Fibroblast of skin of scalp (primary cell): Measurements from ENCODE around the gene SLC31A2.

Source experiments
- DNase-seq: peaks from one replicate; pipeline ENCODE4 v3.0.0-alpha.2; 2013

SLC31A2 gene

DNA sequence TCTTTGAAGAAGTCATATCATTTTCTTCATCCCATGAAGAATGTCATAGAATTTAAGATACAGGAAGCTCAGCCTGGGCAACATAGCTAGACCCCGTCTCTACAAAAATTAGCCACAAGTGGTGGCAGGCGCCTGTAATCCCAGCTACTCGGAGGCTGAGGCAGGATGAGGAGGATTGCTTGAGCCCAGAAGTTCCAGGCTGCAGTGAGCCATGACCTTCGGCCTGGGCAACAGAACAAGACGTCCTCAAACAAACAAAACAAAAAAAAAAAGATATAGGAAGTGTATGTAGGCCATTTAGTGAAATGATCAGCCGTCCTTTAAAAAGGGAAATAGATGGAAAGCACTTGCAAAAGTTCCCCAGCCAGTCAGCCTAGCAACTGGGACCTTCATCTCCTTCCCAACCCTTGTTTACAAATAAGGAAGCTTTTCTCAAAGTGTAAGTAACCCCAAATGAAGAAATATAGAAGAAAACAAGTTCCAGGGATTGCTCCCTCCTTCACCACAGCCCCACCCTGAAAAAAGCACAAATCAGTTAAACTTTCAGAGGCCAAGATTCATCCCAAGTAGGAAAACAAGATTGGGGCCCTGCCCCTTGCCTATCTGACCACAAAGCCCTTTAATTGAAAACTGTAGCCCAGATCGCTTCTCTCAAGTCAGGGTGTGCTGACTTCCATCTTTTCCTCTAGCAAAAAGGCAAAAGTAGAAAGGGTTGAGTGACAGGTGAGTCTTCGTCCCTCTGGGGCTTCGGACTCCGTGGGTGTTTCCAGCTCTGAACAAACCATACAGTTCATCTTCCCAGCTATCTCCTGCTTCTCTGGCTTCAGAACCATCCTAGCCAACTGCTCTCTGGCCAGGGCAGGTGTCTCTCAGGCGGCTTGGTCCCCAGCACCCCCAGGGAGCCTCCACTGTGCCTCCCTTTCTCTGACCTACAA, 1.2 kb downstream of the SLC31A2 start:
- no peak for DNase-seq

DNA sequence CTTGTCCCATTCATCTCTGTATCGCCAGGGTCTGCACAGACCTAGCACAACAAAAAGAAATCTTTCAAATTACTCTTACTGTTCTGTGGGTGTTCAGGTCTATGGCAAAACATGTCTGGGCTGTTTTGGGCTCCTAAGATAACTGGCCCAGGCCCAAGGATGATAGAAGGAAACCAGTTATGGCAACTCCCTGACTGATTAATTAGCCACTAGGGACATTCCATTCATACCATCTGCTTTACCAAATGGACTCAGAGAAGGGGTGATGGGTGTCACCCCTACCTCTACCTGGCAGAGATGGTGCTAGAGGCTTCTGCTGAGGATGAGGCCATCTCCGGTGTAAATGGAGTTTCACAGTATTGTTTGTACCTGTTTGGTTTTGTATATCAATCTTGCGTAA, 1.9 kb downstream of the SLC31A2 start:
- peak; percentile 25 for DNase-seq

DNA sequence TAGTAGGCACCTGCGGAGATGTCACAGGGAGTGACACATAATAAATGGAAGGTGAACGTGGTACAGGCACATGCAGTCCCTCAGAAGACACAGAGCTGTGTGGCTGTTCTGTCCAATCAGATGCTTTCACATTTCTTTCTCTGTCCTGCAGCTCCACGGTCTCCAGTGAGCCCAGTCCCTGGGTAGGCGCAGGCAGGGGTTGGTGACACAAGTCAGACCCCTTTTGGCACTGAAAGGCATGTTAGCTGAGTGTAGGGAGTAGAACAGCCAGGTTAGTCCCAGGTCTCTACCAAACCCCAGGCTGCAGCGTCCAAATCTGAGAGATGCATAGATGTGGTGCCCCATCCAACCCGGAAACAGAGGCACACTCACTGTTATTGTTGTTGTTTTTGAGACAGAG, 2.8 kb downstream of the SLC31A2 start:
- DNase-seq = no peak

DNA sequence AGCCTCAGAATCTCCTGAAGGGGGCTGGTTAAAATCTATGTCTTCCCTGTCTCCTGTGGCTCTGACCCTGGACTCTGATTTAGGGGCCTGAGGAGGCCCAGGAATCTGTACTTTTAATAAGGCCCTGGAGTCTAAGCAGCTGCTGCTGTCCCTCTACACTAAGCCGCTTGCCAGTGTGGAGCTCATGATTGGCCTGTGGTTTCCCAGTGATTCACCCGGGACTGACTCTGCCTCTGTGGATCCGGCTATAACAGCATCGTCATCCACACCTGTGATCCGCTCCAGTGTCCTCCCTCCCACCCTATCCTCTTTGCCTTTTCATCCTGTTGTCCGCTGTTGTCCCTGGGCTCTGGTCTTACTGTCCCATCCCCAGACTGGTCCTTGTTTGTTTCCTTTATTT, 3.7 kb downstream of the SLC31A2 start:
- DNase-seq = peak; percentile 15

GRCh38 chr9:113154946-113155345, 4.1 kb downstream of the SLC31A2 start:
- no peak for DNase-seq

DNA sequence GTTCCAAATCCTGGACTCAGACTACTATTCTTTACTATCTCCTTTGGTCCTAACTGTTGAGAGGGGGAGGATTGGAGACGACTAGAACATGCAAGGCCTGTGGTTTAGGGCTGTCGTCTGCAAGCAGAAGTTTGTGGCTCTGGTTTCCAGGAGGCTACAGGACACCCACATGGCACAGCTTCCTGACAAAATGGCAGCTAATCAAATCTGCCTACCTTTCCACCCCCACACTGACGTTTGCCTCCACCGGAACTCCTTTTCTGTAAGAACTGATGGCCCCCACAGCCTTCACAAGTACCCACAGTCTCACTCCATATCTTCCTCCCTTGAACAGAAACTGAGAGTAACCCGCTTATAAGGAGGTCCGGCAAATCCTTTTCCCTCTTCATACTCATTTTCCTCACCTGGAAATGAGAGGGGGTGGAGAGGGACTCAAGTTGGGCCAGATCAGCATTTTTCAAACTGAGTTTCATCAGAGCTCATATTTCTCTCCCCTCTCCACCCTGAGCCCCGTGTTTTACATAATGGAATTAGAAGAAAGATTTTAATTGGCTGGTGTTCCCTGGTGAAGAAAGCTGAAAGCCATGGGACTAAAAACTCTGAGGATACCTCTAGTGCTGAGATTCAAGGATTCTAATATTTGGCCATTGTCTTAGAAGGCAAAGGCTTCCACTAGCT, 5.2 kb downstream of the SLC31A2 start:
- no peak for DNase-seq

- no peak for DNase-seq
Measured at GRCh38 chr9:113156880-113157279, 6.1 kb downstream of the SLC31A2 start.

DNA sequence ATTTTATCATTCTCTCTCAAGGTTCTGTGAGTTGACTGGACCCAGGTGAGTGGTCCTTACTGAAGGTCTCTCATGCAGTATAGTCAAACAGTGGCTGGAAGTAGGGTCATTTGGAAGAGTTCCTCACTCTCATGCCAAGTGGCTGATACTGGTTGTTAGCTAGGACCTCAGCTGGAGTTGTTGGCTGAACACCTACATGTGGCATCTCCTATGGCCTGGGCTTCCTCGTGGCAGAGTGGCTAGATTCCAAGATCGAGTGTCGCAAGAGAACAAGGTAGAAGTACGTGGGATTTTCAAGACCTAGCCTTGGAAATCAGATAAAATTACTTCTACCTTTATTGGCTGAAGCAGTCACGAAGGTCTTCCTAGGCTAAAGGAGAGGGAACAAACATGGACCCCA, 7.6 kb downstream of the SLC31A2 start:
- DNase-seq = no peak

DNA sequence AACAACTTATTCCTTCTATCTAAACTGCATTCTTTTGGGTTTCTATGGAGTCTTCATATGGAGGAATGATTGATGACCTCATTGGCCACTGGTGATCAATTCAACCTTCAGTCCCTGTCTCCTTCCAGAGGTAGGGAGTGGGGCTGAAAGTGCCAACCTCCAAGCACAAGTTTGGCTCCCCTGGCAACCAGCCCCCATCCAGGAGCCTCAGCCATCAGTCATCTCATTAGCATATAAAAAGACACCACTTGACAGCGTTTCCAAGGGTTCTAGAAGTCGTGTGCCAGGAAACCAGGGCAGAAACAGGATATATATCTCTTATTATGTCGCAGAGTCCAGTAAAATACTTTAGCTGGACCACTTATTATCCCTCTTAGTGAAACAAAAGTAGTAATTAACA, 9.8 kb downstream of the SLC31A2 start:
- DNase-seq = no peak

- no peak for DNase-seq
Measured at GRCh38 chr9:113163001-113163400, 12.2 kb downstream of the SLC31A2 start.

DNA sequence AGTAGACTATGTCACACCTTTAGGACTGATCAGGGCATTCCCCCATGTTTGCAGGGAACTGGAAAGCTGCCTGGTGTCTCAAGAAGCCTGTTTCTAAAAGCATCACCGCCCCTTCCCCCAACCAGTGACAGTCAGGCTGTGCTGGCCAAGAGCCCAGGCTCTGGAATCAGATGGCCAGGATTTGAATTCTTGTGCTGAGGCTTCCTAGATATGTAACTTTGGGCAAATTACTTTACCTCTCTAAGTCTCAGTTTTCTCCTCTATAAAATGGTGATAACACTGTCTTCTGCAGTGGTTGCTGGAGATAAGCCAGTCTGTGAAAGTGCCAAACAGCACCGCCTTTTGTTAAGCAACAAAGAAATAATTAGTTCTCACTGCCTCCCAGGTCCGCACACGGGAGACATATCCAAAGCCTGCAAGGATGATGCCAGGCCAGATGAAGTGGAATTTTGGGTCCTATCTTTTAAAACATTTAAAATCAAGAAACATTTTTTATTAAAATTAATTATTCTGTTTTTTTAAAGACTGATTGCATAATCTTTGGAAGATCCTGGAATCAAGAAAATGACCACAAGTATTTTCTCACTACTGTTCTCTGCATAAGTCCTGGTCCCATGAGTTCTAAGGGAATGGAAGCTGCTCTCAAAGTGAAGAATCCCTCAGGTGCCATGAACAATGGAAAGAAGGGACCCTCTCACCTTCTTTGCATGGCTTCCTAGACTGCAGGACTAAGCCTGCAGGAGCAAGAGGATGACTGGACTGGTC, 13.9 kb downstream of the SLC31A2 start:
- DNase-seq = peak; percentile 60

DNA sequence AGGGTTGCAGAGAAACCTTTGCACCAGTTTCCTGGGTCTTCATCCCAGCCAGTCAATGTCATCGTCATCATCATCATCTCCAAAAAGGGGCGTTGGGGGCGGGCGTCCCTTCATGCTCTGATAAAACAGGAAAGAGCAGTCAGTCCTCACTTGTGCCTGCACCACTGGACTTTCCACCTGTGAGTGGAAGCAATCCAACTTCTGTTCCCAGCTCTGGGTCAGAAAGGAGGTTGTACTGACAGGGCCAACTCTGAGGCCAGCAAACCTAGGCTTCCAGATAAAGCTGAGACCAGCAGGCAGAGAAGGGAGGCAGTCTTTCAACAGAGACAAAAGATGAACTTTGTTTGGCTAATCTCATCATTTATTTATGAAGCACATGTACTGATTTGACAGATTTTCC, 15.2 kb downstream of the SLC31A2 start:
- DNase-seq = no peak

GRCh38 chr9:113168809-113169208, 18.0 kb downstream of the SLC31A2 start:
- DNase-seq = no peak

- no peak for DNase-seq
Measured at GRCh38 chr9:113173341-113173740, 22.5 kb downstream of the SLC31A2 start.

GRCh38 chr9:113176803-113177202, 26.0 kb downstream of the SLC31A2 start:
- no peak for DNase-seq

DNA sequence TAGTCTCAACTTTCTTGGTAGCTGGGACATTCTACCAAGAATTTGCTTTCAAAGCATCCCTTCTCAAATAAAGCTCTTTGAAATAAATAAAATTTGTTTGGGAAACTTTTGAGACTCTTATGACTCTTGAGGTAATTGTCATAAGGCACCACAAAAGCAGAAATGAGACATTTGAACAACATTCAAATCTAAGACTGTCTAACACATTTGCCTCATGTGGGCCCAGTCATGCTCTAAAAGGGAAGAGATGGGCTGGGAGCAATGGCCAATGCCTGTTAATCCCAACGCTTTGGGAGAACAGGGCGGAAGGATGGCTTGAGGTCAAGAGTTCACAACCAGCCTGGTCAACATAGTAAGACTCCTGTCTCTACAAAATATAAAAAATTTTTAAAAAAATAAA, 26.4 kb downstream of the SLC31A2 start:
- DNase-seq = no peak

DNA sequence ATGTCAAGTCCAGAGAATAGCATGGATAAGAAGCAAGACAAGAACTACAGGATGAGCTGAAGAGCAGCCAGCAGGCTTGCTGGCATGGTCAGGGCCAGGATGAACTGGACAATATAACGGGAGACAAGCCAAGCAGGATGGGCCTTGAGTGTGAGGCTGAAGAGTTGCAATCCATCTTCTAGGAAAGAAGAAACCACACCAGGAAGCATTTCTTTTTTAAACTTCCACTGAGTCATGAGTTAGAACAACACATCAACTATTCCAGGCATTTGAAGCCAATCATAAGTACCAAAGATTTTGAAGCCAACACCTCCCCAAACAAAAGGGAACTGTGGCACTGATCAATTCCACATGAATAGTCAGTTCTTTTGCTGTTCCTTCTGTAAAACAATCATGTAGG, 27.3 kb downstream of the SLC31A2 start:
- peak; percentile 29 for DNase-seq

- no peak for DNase-seq
Measured at GRCh38 chr9:113179839-113180238, 29.0 kb downstream of the SLC31A2 start.

DNA sequence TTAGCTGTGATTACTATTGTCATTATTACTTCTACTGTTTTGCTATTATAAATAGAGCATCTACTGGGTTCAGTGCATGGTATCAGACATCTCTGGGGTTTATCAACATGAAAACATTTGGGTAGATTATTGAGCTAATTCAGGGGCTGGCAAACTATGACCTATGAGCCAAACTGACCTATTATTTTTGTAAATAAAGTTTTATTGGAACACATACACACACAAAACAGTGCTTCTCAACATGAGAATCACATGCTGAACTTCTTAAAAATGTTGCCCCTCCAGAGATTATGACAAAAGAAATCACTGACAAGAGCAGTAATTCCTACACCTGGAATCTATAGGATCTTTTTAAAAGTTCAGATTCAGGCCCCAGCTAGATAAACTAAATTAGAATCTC, 30.4 kb downstream of the SLC31A2 start:
- DNase-seq = no peak

DNA sequence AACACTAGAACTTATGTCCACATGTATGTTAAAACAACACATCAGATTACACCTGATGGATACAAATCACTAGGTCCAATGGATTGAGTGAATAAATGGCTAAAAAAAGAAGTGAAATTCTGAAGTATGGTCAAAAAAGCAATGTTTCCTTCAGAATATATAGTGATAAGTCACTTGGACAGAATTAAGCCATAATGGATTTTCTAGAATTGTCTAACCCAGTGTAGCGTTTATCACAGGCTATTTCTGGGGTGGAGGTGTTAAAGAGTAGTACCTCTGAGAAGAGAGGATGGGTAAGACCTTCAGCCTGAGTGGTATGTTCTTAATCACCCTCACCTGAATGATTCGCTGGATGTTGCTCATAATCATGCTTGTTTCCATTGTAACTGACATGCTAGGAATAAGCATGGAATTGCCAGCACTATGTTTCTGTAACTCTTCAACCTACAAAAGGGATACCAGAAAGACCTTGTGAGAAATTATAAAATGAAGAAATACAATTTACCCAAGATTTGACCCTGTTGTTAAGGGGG, 33.2 kb downstream of the SLC31A2 start:
- no peak for DNase-seq

- DNase-seq = no peak
Measured at GRCh38 chr9:113184539-113184938, 33.7 kb downstream of the SLC31A2 start.

- DNase-seq = no peak
Measured at GRCh38 chr9:113185271-113185670, 34.5 kb downstream of the SLC31A2 start.

- no peak for DNase-seq
Measured at GRCh38 chr9:113186137-113186755, 35.4 kb downstream of the SLC31A2 start.
